ENCODE data around the gene TSPAN9. TPM values are rescaled to one million over a fixed set of nuclear protein-coding genes. Genes with fewer than 3 reads are reported as not detected.

TSPAN9 gene
- total and polyA plus RNA-seq, 2 experiments from 2014 or later, result 6.0 to 31.5 TPM

GRCh38 chr12:3179731-3180130, 102.6 kb downstream of the TSPAN9 start:
- ATAC-seq (no peak), DNase-seq (ENCODE audit: low spot score) (no peak)
- TF ChIP-seq ZNF331 (CRISPR knock-in tag; IDR thresholded peaks at IDR 0.05; ENCODE audit: low read depth) (no peak), REST (IDR thresholded peaks at IDR 0.05; ENCODE audit: unreplicated experiment) (no peak), ZNF462 (CRISPR knock-in tag; IDR thresholded peaks at IDR 0.05) (no peak), EZH2phosphoT487 (IDR thresholded peaks at IDR 0.05; ENCODE audit: unreplicated experiment) (no peak), JUNB (IDR thresholded peaks at IDR 0.05; ENCODE audit: unreplicated experiment) (no peak), CREB1 (CRISPR knock-in tag; IDR thresholded peaks at IDR 0.05; ENCODE audit: low read depth) (no peak), EZH2 (IDR thresholded peaks at IDR 0.05; ENCODE audit: low read depth, unreplicated experiment) (no peak), CTCF (conservative IDR thresholded peaks at IDR 0.05; ENCODE audit: low read depth in 2 of 2) (no peak), ETS1 (IDR thresholded peaks at IDR 0.05) (no peak), NANOG (IDR thresholded peaks at IDR 0.05; ENCODE audit: borderline replicate concordance) (no peak), ZNF114 (CRISPR knock-in tag; IDR thresholded peaks at IDR 0.05) (no peak), POLR2AphosphoS5 (IDR thresholded peaks at IDR 0.05; ENCODE audit: low read depth) (no peak), STAT1 (IDR thresholded peaks at IDR 0.05; ENCODE audit: unreplicated experiment) (no peak)
- Histone ChIP-seq H3K4me1 (ENCODE audit: insufficient read depth) (peaks cover 13% of the 10 kb centered on the region; the same call in 1 of the 2 replicates), H3K36me3 (ENCODE audit: insufficient read depth) (no peaks in the 10 kb centered on the region), H3K4me3 (no peak overlapping the region), H3F3A (replicated peaks; ENCODE audit: low read depth) (no peaks in the 10 kb centered on the region), H4K20me1 (replicated peaks; ENCODE audit: insufficient read depth) (no peaks in the 10 kb centered on the region), H3K4me2 (no peak overlapping the region), H3K27ac (ENCODE audit: low read depth) (no peak overlapping the region), H3K9me2 (ENCODE audit: insufficient read depth) (no peaks in the 10 kb centered on the region), H3K27me3 (ENCODE audit: insufficient read depth) (no peaks in the 10 kb centered on the region), H3K79me2 (replicated peaks; ENCODE audit: insufficient read depth) (no peaks in the 10 kb centered on the region), H2AFZ (no peak overlapping the region)
- no peaks in the 10 kb centered on the region for H3K9me3 Mint-ChIP-seq
- no peaks in the 10 kb centered on the region for H3K36me3 Mint-ChIP-seq (ENCODE audit: low read depth)
- H3K27ac Mint-ChIP-seq, result no peak overlapping the region
- no peak overlapping the region for H3K4me3 Mint-ChIP-seq
- peaks cover 7% of the 10 kb centered on the region for H3K27me3 Mint-ChIP-seq (ENCODE audit: insufficient read depth, low read depth, poor library complexity)
- H3K4me1 Mint-ChIP-seq, result peaks cover 40% of the 10 kb centered on the region
